ENCODE measurements around the gene DDX51.
"Not testable (repeated sequence)": the region's sequence is repeated elsewhere in the genome, so short reads cannot be mapped to it uniquely, and the experiment has no call there.

Gene DDX51

GRCh38 chr12:132141976-132142678 is 2.0 kb downstream of the DDX51 start:
- DNase-seq (ENCODE audit: low read depth in 1 of 2, low spot score in 1 of 2): no peak

DNA sequence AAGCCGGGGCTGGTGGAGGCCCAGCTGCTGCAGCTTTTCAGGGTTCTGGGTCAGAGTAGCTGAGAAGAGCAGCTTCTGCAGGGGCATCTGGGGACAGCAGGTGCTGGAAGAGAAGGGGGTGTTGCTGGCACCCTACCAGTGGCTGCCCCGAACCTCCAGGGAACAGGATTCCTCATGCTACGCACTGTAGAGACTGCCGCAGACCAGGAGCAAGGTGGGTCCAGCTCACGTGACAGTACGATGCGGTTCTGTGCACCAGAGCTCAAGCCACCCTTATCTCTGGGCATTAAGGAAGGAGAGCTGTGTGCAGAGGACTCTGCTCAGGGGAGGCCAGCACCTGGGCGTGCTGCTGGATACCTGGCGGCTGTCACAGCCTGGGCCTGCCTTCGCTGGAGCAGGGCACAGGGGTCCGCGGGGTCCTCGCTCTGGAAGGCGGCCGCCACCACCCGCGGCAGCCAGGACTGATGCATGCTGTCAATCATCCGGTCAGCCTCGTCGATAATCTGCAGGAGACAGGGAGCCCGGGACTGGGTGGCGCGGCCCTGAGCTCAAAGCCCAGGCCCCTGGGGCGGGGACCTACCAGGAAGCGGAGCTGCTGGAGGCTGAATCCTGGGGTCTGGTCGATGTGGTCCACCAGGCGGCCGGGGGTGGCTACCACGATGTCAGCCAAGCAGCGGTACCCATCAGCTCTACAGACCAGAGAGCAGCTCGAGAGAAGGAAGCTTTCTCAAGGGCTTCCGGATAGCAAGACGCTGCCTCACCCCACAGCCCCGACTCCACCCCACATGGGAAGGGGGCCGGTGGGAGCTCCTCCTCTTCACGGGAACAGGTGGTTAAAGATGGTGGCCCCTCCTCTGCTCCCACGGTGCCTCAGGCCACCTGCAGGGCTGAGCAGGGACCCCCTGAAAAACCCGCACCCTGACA is 2.9 kb downstream of the DDX51 start:
- DNase-seq (ENCODE audit: low read depth in 1 of 2, low spot score in 1 of 2): no peak

DNA sequence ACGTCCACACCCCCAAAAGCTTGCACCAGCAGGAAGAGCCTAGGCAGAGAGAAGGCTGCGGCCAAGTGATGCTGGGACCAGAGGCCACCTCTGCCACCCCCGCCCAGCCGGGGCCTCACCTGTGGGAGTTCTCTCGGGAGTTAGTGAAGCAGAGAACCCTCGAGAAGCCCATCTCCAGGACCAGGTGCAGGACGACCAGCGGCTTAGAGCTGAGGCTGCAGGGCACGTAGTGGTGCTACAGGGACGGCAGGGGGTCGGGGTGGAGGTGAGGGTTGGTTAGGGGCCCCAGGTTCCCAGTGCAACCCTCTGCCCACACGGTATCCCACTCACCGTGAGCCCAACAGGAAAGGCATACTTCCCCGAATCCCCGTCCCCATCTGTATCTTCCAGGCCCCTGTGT is 3.6 kb downstream of the DDX51 start:
- no peak for DNase-seq (ENCODE audit: low read depth in 1 of 2, low spot score in 1 of 2)

- no peak for DNase-seq (ENCODE audit: low read depth in 1 of 2, low spot score in 1 of 2)
These were observed 4.2 kb downstream of the DDX51 start for GRCh38 chr12:132139912-132140311.

- DNase-seq (ENCODE audit: low read depth in 1 of 2, low spot score in 1 of 2): no peak
These were observed 4.9 kb downstream of the DDX51 start for GRCh38 chr12:132138941-132139871.

DNA sequence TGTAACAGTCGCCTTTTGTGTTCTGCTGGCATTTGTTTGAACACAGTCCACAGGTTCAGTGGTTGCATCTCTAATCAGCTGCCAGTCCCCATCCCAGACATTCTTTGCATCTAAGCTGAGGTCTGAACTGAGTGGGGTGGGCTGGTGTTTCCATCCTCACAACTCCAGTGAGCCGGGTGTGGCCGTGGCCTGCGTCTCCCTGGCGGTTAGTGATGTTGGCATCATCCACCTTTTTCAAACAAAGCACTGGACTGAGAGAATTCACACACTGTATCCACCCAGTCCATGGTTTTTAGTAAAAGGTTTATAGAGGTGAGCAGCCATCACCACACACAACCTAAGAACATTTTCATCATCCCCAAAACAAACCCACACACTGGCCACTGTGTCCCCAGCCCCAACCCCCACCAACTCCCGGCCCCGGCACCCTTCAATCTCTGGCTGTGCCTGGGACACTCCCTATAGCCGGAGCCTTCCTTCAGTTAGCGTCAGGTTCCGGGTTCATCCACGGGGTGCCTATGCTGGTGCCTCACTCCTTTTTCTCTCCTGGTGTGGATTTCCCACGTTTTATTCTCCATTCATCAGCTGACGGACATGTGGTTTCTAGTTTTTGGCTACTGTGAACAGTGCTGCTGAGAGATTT is 6.5 kb downstream of the DDX51 start:
- no peak for DNase-seq (ENCODE audit: low read depth in 1 of 2, low spot score in 1 of 2)

GRCh38 chr12:132136226-132136625 is 7.9 kb downstream of the DDX51 start:
- DNase-seq (ENCODE audit: low read depth in 1 of 2, low spot score in 1 of 2): not testable (repeated sequence)

DNA sequence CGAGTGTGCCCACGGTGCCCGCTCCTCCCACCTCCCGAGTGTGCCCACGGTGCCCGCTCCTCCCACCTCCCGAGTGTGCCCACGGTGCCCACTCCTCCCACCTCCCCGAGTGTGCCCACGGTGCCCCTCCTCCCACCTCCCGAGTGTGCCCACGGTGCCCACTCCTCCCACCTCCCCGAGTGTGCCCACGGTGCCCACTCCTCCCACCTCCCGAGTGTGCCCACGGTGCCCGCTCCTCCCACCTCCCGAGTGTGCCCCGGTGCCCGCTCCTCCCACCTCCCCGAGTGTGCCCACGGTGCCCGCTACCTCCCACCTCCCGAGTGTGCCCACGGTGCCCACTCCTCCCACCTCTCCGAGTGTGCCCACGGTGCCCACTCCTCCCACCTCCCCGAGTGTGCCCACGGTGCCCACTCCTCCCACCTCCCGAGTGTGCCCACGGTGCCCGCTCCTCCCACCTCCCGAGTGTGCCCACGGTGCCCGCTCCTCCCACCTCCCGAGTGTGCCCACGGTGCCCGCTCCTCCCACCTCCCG is 9.4 kb downstream of the DDX51 start:
- not testable (repeated sequence) for DNase-seq (ENCODE audit: low read depth in 1 of 2, low spot score in 1 of 2)

- DNase-seq (ENCODE audit: low read depth in 1 of 2, low spot score in 1 of 2): no peak
These were observed 10.0 kb downstream of the DDX51 start for GRCh38 chr12:132133952-132134652.

- DNase-seq (ENCODE audit: low read depth in 1 of 2, low spot score in 1 of 2): no peak
These were observed 11.3 kb downstream of the DDX51 start for GRCh38 chr12:132132609-132133430.

DNA sequence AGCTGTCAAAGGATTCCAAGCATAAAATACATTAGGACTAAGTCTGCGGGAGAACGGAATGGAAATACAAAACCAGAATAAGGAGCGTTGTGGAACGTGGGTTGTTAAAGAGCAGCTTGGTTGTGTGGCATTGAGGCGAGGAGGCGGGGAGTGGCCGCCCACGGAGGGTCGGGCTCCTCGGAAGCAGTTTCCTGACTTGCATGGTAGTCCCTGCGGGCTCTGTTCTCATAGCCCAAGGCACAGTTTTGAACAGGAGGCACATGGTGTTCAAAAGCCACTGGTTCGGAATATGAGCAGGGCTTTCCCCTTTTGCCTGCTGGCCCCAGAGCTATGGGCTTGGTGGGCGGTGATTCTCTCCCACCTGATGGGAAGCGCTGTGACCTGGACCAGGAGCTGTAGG is 12.2 kb downstream of the DDX51 start:
- DNase-seq (ENCODE audit: low read depth in 1 of 2, low spot score in 1 of 2): no peak

- no peak for DNase-seq (ENCODE audit: low read depth in 1 of 2, low spot score in 1 of 2)
These were observed 12.9 kb downstream of the DDX51 start for GRCh38 chr12:132131229-132131628.

GRCh38 chr12:132130690-132131089 is 13.4 kb downstream of the DDX51 start:
- no peak for DNase-seq (ENCODE audit: low read depth in 1 of 2, low spot score in 1 of 2)

- DNase-seq (ENCODE audit: low read depth in 1 of 2, low spot score in 1 of 2): no peak
These were observed 15.1 kb downstream of the DDX51 start for GRCh38 chr12:132129007-132129406.

DNA sequence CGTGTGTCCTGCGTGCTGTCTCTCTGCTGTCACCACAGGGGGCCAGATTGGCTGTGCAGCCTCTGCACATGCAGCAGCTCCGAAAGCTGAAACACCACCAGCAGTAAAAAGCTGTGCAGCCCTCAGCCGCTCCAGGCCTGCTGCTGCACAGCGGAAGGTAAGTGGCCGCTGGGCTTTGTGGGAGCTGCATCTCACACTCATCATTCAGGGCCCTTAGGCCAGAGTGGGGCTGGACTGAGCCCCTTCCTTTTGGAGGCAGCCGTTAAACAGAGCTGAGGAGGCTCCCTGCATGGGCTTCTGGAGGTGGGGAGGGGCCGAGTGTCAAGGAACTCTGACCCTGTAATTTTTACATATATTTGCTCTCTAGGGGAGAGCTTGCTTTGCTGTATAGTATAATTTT is 17.1 kb downstream of the DDX51 start:
- no peak for DNase-seq (ENCODE audit: low read depth in 1 of 2, low spot score in 1 of 2)

- DNase-seq (ENCODE audit: low read depth in 1 of 2, low spot score in 1 of 2): no peak
These were observed 18.4 kb downstream of the DDX51 start for GRCh38 chr12:132125736-132126135.

- DNase-seq (ENCODE audit: low read depth in 1 of 2, low spot score in 1 of 2): no peak
These were observed 19.2 kb downstream of the DDX51 start for GRCh38 chr12:132124766-132125425.

DNA sequence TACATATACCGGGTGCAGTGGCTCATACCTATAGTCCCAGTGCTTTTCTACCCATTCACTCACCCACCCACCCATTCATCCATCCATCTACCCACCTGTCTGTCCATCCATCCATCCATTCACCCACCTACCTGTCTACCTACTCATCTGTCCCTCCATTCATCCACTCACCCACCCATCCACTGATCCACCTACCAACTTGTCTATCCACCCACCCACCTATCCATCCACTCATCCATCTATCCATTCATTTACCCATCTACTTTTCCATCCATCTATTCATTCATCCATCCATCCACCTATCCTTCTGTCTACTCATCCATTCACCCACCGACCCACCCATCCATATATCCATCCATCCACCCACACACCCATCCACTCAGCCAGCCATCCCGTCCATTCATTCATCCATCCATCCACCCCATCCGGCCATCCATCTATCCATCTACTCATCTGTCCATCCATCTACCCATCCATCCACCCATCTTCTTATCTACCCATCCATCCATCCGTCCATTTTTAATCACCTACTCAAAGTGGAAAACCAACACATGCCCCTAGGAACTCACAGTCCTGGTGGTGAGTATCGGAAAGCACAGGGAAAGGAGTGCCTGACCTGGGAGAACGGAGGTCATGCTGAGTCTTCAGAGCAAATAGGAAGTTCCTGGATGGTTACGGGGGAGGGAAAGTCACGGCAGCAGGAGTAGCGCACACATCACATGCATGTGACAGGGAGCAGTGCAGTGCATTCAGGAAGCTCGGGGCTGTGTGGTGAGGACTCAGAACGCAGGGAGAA is 20.0 kb downstream of the DDX51 start:
- DNase-seq (ENCODE audit: low read depth in 1 of 2, low spot score in 1 of 2): no peak
